Fibroblast of pulmonary artery (primary cell): Measurements from ENCODE around the gene TRIAP1.

Source experiments
- DNase-seq: peaks from one replicate; pipeline ENCODE4 v3.0.0-alpha.2; 2010; ENCODE audit warnings: low read depth
- H3K4me3 ChIP-seq: replicated peaks from 2 replicates; pipeline ENCODE4 v1.5.1; 2011; ENCODE audit warnings: low read depth, mild to moderate bottlenecking, control low read depth, low read length, moderate library complexity
- CTCF ChIP-seq: IDR thresholded peaks from 2 replicates; pipeline ENCODE4 v1.5.1; 2011; ENCODE audit warnings: mild to moderate bottlenecking, control low read depth, low read length, inconsistent platforms; ENCODE audit errors: missing control alignments

Gene TRIAP1

GRCh38 chr12:120399531-120399930, 46.7 kb downstream of the TRIAP1 start:
- DNase-seq, result peak; percentile 31
- TF ChIP-seq CTCF, result no peak

DNA sequence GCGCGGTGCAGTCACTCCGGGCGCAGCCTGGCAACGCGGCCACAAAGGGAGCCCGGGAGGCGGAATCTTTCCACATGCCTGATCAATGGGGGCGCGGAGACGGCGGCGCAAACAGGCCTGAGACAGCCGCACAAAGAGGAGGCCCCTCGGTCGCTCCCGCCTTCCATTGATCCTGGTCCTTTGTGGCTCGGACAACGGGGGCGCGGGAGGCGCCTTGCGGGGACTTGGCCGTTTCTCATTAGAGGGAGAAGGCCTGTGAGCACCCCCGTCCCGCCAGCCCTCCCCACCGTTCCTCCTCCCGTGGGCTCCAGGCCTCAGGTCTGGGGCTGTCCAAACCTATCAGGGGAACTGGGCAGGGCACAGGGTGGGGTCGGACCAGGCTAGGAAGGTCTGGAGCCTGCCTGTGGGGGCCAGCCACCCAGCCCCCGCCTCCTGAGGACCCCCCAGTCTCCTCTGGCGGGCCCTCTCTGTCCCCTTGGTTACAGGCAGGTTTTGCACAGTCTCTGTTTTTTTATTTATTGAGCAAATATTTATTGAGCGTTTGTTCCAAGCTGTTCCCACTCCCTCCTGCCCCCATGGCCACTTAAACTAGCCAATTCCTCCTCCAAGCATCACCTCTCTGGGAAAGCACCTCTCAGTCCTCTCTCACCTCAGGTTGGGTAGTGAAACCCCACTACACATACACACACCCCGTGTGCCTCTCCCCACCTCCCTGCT, 48.2 kb downstream of the TRIAP1 start:
- H3K4me3 ChIP-seq, result no peak overlapping the region
- no peak for TF ChIP-seq CTCF

More at GRCh38 chr12:120399531-120399930, 46.7 kb downstream of the TRIAP1 start:
- no peak overlapping the region for H3K4me3 ChIP-seq

GRCh38 chr12:120394483-120395367, 51.5 kb downstream of the TRIAP1 start:
- no peak for DNase-seq
- no peak overlapping the region for H3K4me3 ChIP-seq
- no peak for TF ChIP-seq CTCF

More for the DNA sequence above, 48.2 kb downstream of the TRIAP1 start:
- no peak for DNase-seq
